Upper lobe of left lung (tissue), 6 donors: ENCODE data around the gene HOXB4. TPM values are rescaled to one million over a fixed set of nuclear protein-coding genes. Genes with fewer than 3 reads are reported as not detected.
"Not testable (repeated sequence)": the region's sequence is repeated elsewhere in the genome, so short reads cannot be mapped to it uniquely, and the experiment has no call there.

Experiments used
- ATAC-seq, 2 donors: fragments of 200-7000 bp; cut with Tn5 transposase; one replicate each; pipeline ENCODE4 v1.9.1; 2022; ENCODE audit warnings: mild to moderate bottlenecking in 2 of 2, moderate library complexity in 2 of 2; ENCODE audit not compliant: low FRiP score in 2 of 2
- DNase-seq, 2 donors: peaks; one replicate each; pipeline ENCODE4 v3.0.0-alpha.2; 2019 to 2020
- H3K27ac ChIP-seq, 4 donors: fragments of 200-600 bp; sonication (generic); one replicate each; pipeline ENCODE4 v1.5.1; 2016 to 2019
- H3K27me3 ChIP-seq, 4 donors: fragments of 200-600 bp; sonication (generic); one replicate each; pipeline ENCODE4 v1.5.1; 2017 to 2019
- H3K36me3 ChIP-seq, 4 donors: fragments of 200-600 bp; sonication (generic); one replicate each; pipeline ENCODE4 v1.5.1; 2016 to 2019
- H3K4me1 ChIP-seq, 4 donors: fragments of 200-600 bp; sonication (generic); one replicate each; pipeline ENCODE4 v1.5.1; 2018 to 2019
- H3K4me3 ChIP-seq, 4 donors: fragments of 200-600 bp; sonication (generic); one replicate each; pipeline ENCODE4 v1.5.1; 2017 to 2019; ENCODE audit warnings: mild to moderate bottlenecking in 2 of 4, moderate library complexity in 1 of 4
- H3K9me3 ChIP-seq, 4 donors: fragments of 200-600 bp; sonication (generic); one replicate each; pipeline ENCODE4 v1.5.1; 2018 to 2019
- EP300 ChIP-seq, 4 donors: sonication (generic); formaldehyde crosslinking; IDR thresholded peaks; one replicate each; pipeline ENCODE4 v1.5.1; 2017; ENCODE audit warnings: antibody characterized with exemption in 4 of 4, control low read depth in 2 of 4
- POLR2A ChIP-seq, 4 donors: fragments of 450-650 bp; IDR thresholded peaks; one replicate each; pipeline ENCODE4 v1.5.1; 2016 to 2017; ENCODE audit warnings: antibody characterized with exemption in 4 of 4, mild to moderate bottlenecking in 2 of 4
- POLR2AphosphoS5 ChIP-seq, 2 donors: sonication (generic); formaldehyde crosslinking; IDR thresholded peaks; one replicate each; pipeline ENCODE4 v1.5.1; 2017; ENCODE audit warnings: antibody characterized with exemption in 2 of 2
- WGBS, 2 donors: methylation state at CpG; one replicate each; pipeline ENCODE4 v1.1.5; 2017 to 2018; 5-methylcytosine and 5-hydroxymethylcytosine counted together
- total RNA-seq, 6 donors: library from RNA; depleted of rRNA in 4 of 6; stranded (reverse); fragments of >200 nt in 4 of 6; gene quantifications; one replicate each; pipeline versions ENCODE4 v1.1.0 to v1.2.1, GENCODE V29; 2016 to 2021
- TF ChIP-seq, protein P1 (sequence below), 6 experiments: fragments of 450-650 bp in 4 of 6; fragments of 200-600 bp in 2 of 6; sonication (generic) in 2 of 6; IDR thresholded peaks; one replicate each; pipeline ENCODE4 v1.5.1; 2016 to 2019; ENCODE audit warnings: antibody characterized with exemption in 6 of 6
- donor health status: DM: no; HTN: no; CAD: no; lungs with moderate emphysema.
- donor health status: DM: no; HTN: yes; CAD: no; lungs with severe emphysema.

The HOXB4 gene
- total RNA-seq, 6 donors from 2014 or later = 0.61 to 5.6 (median 2.0) TPM

DNA sequence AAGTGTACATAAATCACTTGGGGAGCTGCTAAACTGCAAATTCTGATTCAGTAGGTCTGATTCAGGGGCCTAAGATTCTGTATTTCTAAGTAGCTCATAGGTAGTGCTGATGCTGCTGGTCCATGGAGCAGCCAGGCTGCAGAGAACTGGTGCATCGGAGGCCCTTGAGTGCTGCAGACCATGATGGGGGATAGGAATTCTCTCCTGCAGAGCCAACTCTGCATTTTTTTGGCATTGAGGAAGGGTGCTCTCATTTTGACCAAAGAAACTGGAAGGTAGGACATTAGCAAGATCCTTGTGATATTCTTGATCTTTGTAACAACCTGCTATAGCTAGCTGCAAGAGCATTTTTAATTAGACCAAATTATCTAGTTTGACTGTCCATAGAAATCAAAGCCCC lies 37.9 kb downstream of the HOXB4 start:
- H3K36me3 ChIP-seq = no peaks in the 10 kb centered on the region
- ATAC-seq = no peak
- DNase-seq = no peak
- no peak overlapping the region for H3K4me3 ChIP-seq
- no peak overlapping the region for H3K27ac ChIP-seq
- WGBS, 2 donors = 71 to 95% methylated on average over 1 of the region's 1 CpG
- H3K9me3 ChIP-seq = no peaks in the 10 kb centered on the region
- peaks cover 0 to 39% (median 22%) of the 10 kb centered on the region in 4 donors for H3K27me3 ChIP-seq
- TF ChIP-seq POLR2AphosphoS5 (IDR thresholded peaks at IDR 0.05) = no peak
- no peak for TF ChIP-seq POLR2A (IDR thresholded peaks at IDR 0.05)
- TF ChIP-seq, protein P1, sequence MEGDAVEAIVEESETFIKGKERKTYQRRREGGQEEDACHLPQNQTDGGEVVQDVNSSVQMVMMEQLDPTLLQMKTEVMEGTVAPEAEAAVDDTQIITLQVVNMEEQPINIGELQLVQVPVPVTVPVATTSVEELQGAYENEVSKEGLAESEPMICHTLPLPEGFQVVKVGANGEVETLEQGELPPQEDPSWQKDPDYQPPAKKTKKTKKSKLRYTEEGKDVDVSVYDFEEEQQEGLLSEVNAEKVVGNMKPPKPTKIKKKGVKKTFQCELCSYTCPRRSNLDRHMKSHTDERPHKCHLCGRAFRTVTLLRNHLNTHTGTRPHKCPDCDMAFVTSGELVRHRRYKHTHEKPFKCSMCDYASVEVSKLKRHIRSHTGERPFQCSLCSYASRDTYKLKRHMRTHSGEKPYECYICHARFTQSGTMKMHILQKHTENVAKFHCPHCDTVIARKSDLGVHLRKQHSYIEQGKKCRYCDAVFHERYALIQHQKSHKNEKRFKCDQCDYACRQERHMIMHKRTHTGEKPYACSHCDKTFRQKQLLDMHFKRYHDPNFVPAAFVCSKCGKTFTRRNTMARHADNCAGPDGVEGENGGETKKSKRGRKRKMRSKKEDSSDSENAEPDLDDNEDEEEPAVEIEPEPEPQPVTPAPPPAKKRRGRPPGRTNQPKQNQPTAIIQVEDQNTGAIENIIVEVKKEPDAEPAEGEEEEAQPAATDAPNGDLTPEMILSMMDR (IDR thresholded peaks at IDR 0.05) = no peak
- TF ChIP-seq EP300 (IDR thresholded peaks at IDR 0.05) = no peak
- H3K4me1 ChIP-seq = peaks cover 6 to 28% (median 13%) of the 10 kb centered on the region in 4 donors

- WGBS, 2 donors = 71 to 74% methylated on average over 4 of the region's 4 CpGs
- H3K36me3 ChIP-seq = no peaks in the 10 kb centered on the region
- DNase-seq = no peak
- H3K27me3 ChIP-seq = peaks cover 0 to 29% (median 20%) of the 10 kb centered on the region in 4 donors
- TF ChIP-seq EP300 (IDR thresholded peaks at IDR 0.05) (no peak), POLR2A (IDR thresholded peaks at IDR 0.05) (no peak), POLR2AphosphoS5 (IDR thresholded peaks at IDR 0.05) (no peak)
- TF ChIP-seq, protein P1 (IDR thresholded peaks at IDR 0.05) = no peak
- no peak overlapping the region for H3K4me3 ChIP-seq
- no peak for ATAC-seq
- H3K27ac ChIP-seq = no peak overlapping the region
- peaks cover 5 to 17% (median 7%) of the 10 kb centered on the region in 4 donors for H3K4me1 ChIP-seq
- H3K9me3 ChIP-seq = no peaks in the 10 kb centered on the region
Measured at GRCh38 chr17:48539177-48539576, 39.0 kb downstream of the HOXB4 start.

GRCh38 chr17:48537316-48537715 lies 40.8 kb downstream of the HOXB4 start:
- H3K27ac ChIP-seq = no peak overlapping the region
- H3K4me1 ChIP-seq = peaks cover 0 to 4% (median 0%) of the 10 kb centered on the region in 4 donors
- TF ChIP-seq POLR2A (IDR thresholded peaks at IDR 0.05) = no peak
- TF ChIP-seq EP300 (IDR thresholded peaks at IDR 0.05) = no peak
- TF ChIP-seq, protein P1 (IDR thresholded peaks at IDR 0.05) = no peak
- no peak for TF ChIP-seq POLR2AphosphoS5 (IDR thresholded peaks at IDR 0.05)
- 91 to 97% methylated on average over 3 of the region's 3 CpGs for WGBS, 2 donors
- no peak for DNase-seq
- ATAC-seq = no peak
- peaks cover 0 to 12% (median 9%) of the 10 kb centered on the region in 4 donors for H3K27me3 ChIP-seq
- no peaks in the 10 kb centered on the region for H3K36me3 ChIP-seq
- H3K4me3 ChIP-seq = no peak overlapping the region
- H3K9me3 ChIP-seq = no peaks in the 10 kb centered on the region

DNA sequence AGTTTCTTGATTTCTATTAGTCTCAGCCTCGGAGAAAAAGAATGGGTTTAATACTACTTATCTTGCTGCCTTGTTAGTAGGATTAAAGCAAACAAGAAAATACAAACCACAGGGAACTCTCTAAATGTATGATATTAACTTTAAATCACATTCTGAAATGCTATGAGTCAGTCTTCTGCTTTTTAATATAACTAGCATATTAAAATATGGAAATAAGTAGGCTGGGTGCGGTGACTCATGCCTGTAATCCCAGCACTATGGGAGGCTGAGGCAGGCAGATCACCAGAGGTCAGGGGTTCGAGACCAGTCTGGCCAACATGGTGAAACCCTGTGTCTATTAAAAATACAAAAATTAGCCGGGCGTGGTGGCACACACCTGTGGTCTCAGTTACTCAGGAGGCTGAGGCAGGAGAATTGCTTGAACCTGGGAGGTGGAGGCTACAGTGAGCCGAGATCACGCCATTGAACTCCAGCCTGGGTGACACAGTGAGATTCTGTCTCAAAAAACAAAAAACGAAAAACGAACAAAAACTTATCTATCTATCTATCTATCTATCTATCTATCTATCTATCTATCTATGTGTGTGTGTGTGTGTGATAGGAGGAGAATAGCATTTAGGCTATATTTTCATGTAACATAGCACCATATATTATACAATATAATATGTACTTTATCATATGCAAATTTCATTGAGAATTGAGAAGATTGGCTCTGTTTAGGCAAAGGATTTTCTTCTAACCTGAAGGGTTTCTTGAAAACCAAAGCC lies 42.2 kb downstream of the HOXB4 start:
- WGBS, 2 donors = 88 to 89% methylated on average over 9 of the region's 9 CpGs
- DNase-seq, H3K27me3 ChIP-seq: not testable (repeated sequence)

DNA sequence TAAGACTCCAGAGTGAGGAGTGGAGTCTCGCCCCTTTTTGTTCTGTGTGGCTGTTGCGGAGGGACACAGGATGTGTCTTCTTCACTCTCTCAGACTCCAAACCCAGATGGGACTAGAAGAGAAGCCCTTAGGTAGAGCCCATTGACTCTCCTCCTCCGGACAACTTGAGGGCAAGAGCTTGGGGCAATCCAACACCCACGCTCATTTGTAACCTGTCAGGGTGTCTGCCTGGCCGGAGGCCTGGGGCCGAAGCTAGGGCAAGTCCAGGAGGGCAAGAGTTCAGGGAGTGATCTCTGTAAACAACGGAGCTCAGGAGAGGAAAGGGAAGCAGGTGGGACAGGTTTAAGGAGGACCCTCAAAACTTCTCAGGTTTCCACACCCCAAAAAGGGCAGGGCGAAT lies 45.9 kb downstream of the HOXB4 start:
- ATAC-seq = no peak
- Histone ChIP-seq H3K27me3 (peaks cover 0 to 11% (median 2%) of the 10 kb centered on the region in 4 donors), H3K4me1 (peaks cover 0 to 2% (median under 1%) of the 10 kb centered on the region in 4 donors), H3K9me3 (no peaks in the 10 kb centered on the region), H3K36me3 (no peaks in the 10 kb centered on the region), H3K27ac (no peak overlapping the region), H3K4me3 (no peak overlapping the region)
- DNase-seq = no peak
- TF ChIP-seq EP300 (IDR thresholded peaks at IDR 0.05) = no peak
- TF ChIP-seq, protein P1 (IDR thresholded peaks at IDR 0.05) = no peak
- WGBS, 2 donors = 44 to 63% methylated on average over 6 to 8 of the region's 8 CpGs

More for the DNA sequence above, 42.2 kb downstream of the HOXB4 start:
- not testable (repeated sequence) for H3K27ac ChIP-seq, ATAC-seq, H3K4me1 ChIP-seq, H3K9me3 ChIP-seq, H3K4me3 ChIP-seq, H3K36me3 ChIP-seq
